SU-DHL-6 (cell line): Measurements from ENCODE around the gene ADGRD1.

Source experiments
- H2AFZ ChIP-seq: fragments of 200-600 bp; sonication (generic); 2 replicates; pipeline ENCODE4 v1.6.1; 2014; ENCODE audit warnings: low read depth, mild to moderate bottlenecking, moderate library complexity, mixed read lengths, antibody characterized with exemption, low read length; ENCODE audit not compliant: severe bottlenecking
- H3F3A ChIP-seq: fragments of 200-600 bp; shearing (Covaris generic); 2 replicates; pipeline ENCODE4 v1.6.0; 2016; ENCODE audit warnings: antibody characterized with exemption, mild to moderate bottlenecking; ENCODE audit not compliant: insufficient read depth
- H3K27ac ChIP-seq: fragments of 200-600 bp; sonication (generic); 2 replicates; pipeline ENCODE4 v1.5.1; 2016; ENCODE audit warnings: low read depth, mild to moderate bottlenecking, low read length, moderate library complexity, mixed read lengths
- H3K27me3 ChIP-seq: fragments of 200-600 bp; sonication (generic), shearing (Covaris generic); 2 replicates; pipeline ENCODE4 v1.6.0; 2014; ENCODE audit warnings: mild to moderate bottlenecking, low read length
- H3K36me3 ChIP-seq: fragments of 200-600 bp; sonication (generic); 2 replicates; pipeline ENCODE4 v1.6.1; 2014; ENCODE audit warnings: mild to moderate bottlenecking, low read length, mixed read lengths
- H3K4me2 ChIP-seq: fragments of 300-600, 200-600 bp; shearing (Covaris generic), sonication (generic); 2 replicates; pipeline ENCODE4 v1.6.0; 2014; ENCODE audit warnings: low read length, low read depth, mild to moderate bottlenecking; ENCODE audit not compliant: poor library complexity, severe bottlenecking
- H3K4me3 ChIP-seq: fragments of 200-600 bp; sonication (generic); 2 replicates; pipeline ENCODE4 v1.5.1; 2014; ENCODE audit warnings: antibody characterized with exemption, low read length, mild to moderate bottlenecking, mixed read lengths; ENCODE audit not compliant: insufficient read depth, poor library complexity, severe bottlenecking
- H3K79me2 ChIP-seq: fragments of 200-600 bp; sonication (generic); 2 replicates; pipeline ENCODE4 v1.6.1; 2014; ENCODE audit warnings: mild to moderate bottlenecking, low read length, moderate library complexity; ENCODE audit not compliant: insufficient read depth
- H3K9ac ChIP-seq: fragments of 200-600 bp; sonication (generic); 2 replicates; pipeline ENCODE4 v1.7.0; 2014; ENCODE audit warnings: mild to moderate bottlenecking, low read length
- H3K9me2 ChIP-seq: fragments of 200-600 bp; sonication (generic); replicated peaks from 2 replicates; pipeline ENCODE4 v1.6.1; 2014; ENCODE audit warnings: low read length; ENCODE audit not compliant: insufficient read depth
- H3K9me3 ChIP-seq: fragments of 200-600 bp; sonication (generic); 2 replicates; pipeline ENCODE4 v1.6.1; 2014; ENCODE audit warnings: low read length, mixed read lengths; ENCODE audit not compliant: insufficient read depth
- H4K20me1 ChIP-seq: fragments of 200-600 bp; sonication (generic); 2 replicates; pipeline ENCODE4 v1.6.1; 2014; ENCODE audit warnings: low read depth, mild to moderate bottlenecking, antibody characterized with exemption, low read length, moderate library complexity, mixed read lengths
- EZH2phosphoT487 ChIP-seq: fragments of 200-600 bp; sonication (generic), shearing (Covaris generic); conservative IDR thresholded peaks from 2 replicates; pipeline ENCODE4 v1.6.1; 2018; ENCODE audit warnings: mild to moderate bottlenecking, antibody characterized with exemption, low read length, moderate library complexity, mixed read lengths
- TF ChIP-seq, protein P1 (sequence below): fragments of 200-600 bp; sonication (generic); IDR thresholded peaks from one replicate; pipeline ENCODE4 v1.5.1; 2017; ENCODE audit warnings: antibody characterized with exemption, mild to moderate bottlenecking, low read length, moderate library complexity; ENCODE audit not compliant: insufficient read depth, poor library complexity, severe bottlenecking

ADGRD1 gene

DNA sequence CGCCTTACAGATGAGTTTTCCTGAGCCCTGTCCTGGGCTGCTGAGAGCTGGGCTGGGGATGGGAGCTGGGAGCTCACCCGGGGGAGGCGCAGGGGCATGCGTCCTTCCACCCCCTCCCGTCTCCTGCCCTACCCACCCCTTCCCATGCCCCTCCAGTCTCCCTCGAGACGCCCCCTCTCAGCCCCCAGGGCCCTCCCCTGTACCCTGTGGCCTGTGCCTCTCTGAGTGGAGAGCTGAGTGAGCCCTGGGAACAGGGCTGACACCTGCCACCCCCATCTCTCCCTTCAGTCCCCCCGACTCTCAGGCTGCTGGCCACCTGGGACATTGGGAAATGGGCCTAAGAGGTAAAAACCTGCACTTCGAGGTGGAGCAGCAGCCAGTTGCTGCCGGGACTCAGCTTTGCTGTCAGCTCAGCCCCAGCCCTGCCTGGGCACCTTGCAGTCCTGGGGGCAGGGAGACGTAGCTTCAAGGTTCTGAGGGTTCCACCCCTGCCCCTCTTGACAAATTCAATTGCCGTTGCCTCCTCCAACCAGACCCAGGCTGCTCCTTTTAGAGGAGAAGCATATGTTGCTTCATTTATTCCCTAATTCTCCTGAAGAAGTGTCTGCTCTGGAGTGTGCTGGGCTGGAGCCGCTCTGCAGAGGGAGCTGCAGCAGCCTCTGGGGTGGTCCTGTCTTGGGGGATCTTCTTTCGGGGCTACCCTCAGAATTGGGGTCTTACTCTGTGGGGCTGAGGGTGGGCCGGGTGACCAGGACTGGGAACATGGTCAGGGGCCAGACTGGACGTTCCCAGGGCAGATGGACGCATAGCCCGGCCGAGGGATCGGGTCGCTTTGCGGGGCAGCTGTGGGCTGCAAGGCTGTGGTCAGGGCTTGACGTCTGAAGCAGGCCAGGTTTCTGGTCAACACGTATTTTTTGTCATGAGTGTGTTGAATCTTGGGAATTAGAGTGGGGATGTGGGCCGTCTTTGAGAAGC lies 141.4 kb downstream of the ADGRD1 start:
- H3K9me2 ChIP-seq: no peaks in the 10 kb centered on the region
- H4K20me1 ChIP-seq: no peaks in the 10 kb centered on the region
- H3K27ac ChIP-seq: no peak overlapping the region
- no peaks in the 10 kb centered on the region for H3F3A ChIP-seq
- H3K27me3 ChIP-seq: no peaks in the 10 kb centered on the region
- no peak overlapping the region for H3K4me3 ChIP-seq
- H3K4me2 ChIP-seq: no peak overlapping the region
- no peak for TF ChIP-seq EZH2phosphoT487
- TF ChIP-seq, protein P1, sequence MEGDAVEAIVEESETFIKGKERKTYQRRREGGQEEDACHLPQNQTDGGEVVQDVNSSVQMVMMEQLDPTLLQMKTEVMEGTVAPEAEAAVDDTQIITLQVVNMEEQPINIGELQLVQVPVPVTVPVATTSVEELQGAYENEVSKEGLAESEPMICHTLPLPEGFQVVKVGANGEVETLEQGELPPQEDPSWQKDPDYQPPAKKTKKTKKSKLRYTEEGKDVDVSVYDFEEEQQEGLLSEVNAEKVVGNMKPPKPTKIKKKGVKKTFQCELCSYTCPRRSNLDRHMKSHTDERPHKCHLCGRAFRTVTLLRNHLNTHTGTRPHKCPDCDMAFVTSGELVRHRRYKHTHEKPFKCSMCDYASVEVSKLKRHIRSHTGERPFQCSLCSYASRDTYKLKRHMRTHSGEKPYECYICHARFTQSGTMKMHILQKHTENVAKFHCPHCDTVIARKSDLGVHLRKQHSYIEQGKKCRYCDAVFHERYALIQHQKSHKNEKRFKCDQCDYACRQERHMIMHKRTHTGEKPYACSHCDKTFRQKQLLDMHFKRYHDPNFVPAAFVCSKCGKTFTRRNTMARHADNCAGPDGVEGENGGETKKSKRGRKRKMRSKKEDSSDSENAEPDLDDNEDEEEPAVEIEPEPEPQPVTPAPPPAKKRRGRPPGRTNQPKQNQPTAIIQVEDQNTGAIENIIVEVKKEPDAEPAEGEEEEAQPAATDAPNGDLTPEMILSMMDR: no peak
- no peaks in the 10 kb centered on the region for H3K36me3 ChIP-seq
- H3K9me3 ChIP-seq: no peaks in the 10 kb centered on the region
- no peaks in the 10 kb centered on the region for H3K79me2 ChIP-seq
- no peak overlapping the region for H3K9ac ChIP-seq
- H2AFZ ChIP-seq: no peak overlapping the region

DNA sequence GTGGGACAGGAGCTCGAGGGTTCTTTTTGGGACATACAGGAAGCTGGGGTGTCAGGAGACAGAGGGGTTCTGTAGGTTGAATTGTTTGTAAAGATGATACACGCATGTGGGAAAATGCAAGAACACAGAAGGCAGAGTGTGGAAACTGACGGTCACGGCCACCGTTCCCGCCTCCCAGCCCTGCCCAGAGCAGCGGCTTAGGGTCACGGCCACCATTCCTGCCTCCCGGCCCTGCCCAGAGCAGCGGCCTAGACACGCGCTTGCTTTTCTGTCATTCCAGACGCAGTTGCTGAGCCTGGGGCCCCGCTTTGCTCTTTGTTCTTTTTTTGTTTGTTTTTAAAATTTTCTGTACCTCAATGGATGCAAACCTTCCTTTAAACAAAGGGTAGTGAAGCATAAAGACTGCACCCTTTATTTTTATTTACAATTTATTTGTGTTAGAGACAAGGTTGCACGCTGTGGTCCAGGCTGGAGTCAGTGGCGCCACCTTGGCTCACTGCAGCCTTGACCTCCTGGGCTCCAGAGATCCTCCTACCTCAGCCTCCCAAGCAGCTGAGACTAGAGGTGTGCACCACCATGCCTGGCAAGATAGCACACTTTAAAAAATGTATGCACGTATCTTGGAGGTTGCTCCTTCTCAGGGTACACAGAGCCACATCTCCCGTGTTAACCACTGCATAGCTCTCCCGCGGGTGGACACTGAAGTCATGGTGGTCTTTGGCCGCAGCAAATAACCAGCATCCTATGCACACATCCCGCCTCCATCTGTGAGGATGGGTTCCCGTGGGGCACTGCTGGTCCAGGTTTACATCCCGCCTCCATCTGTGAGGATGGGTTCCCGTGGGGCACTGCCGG lies 142.3 kb downstream of the ADGRD1 start:
- no peaks in the 10 kb centered on the region for H3F3A ChIP-seq
- no peaks in the 10 kb centered on the region for H3K36me3 ChIP-seq
- H4K20me1 ChIP-seq: no peaks in the 10 kb centered on the region
- no peaks in the 10 kb centered on the region for H3K9me3 ChIP-seq
- no peaks in the 10 kb centered on the region for H3K27me3 ChIP-seq
- H3K27ac ChIP-seq: no peak overlapping the region
- no peaks in the 10 kb centered on the region for H3K9me2 ChIP-seq
- no peak overlapping the region for H3K9ac ChIP-seq
- no peak overlapping the region for H2AFZ ChIP-seq
- no peak overlapping the region for H3K4me2 ChIP-seq
- no peak for TF ChIP-seq EZH2phosphoT487
- TF ChIP-seq, protein P1: no peak
- H3K79me2 ChIP-seq: no peaks in the 10 kb centered on the region
- H3K4me3 ChIP-seq: no peak overlapping the region

DNA sequence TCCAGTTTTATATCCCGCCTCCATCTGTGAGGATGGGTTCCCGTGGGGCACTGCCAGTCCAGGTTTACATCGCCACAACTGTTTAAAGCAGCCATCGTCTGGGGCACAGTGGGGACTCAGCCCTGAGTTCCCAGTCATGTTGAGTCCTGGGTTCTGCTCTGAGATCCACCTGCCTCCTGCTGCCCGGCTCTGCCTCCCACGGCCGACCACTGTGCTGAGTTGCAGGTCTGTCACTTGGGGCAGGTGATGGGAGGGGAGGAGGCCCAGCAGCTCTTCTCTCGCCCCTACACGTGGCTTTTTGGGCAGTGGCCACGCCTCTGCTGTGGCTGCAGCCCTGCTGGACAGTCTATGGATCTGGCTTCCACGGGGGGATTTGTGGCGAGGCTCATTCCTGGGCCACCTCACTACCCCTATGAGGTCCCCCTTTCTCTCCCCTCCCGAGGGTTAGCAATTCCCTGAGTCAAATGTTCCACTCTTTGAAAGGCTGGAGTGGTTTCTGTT lies 143.0 kb downstream of the ADGRD1 start:
- Histone ChIP-seq H3K27ac (no peak overlapping the region), H3K79me2 (no peaks in the 10 kb centered on the region), H3K4me3 (no peak overlapping the region), H3K36me3 (no peaks in the 10 kb centered on the region), H2AFZ (no peak overlapping the region), H3K27me3 (no peaks in the 10 kb centered on the region), H3K9me2 (no peaks in the 10 kb centered on the region), H3F3A (no peaks in the 10 kb centered on the region), H3K9me3 (no peaks in the 10 kb centered on the region), H4K20me1 (no peaks in the 10 kb centered on the region), H3K9ac (no peak overlapping the region), H3K4me2 (no peak overlapping the region)
- TF ChIP-seq, protein P1: no peak
- no peak for TF ChIP-seq EZH2phosphoT487
